ENCODE measurements around the gene PLCH2. TPM values are rescaled to one million over a fixed set of nuclear protein-coding genes. Genes with fewer than 3 reads are reported as not detected.

The PLCH2 gene
- total RNA-seq, 4 donors from 2014 or later: 0.16 to 1.7 (median 0.44) TPM

DNA sequence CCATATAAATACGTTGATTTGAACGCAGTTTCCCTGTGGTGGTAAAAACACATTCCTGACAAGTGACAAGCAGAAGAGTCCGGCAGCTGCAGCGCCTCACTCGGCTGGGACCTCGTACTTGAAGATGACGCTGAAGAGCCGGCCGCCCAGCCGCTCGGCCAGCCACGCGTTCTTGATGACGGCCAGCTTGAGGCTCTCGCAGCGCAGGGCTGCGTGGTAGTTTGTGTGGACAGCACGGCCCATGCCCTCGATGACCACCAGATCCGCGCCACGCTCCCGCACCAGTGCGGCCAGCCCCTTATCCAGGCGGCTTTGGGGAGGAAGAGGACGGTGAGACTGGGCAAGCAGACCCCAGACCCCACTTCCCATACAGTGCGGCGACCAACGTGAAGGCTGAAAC is 32.7 kb downstream of the PLCH2 start:
- ATAC-seq (ENCODE audit: low FRiP score) (no peak), DNase-seq (ENCODE audit: low spot score) (no peak)

DNA sequence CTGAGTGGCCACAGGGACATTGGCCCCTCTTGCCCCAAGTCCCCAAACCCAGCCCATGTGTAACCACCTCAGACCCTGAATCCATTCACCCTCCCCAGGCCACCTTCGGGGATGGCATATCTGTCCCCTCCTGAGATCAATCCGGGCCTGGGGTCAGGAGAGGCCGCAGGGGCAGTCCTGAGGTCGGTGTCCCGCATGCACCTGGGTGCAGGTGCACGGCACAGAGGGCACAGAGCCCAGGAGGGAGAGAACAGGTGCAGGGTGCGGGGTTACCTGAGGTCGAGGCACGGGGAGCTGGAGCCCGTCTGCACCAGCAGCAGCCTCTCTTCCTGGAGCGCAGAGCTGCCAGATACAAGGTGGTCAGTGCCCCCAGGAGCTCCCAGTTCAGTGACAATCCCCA is 33.5 kb downstream of the PLCH2 start:
- no peak for ATAC-seq (ENCODE audit: low FRiP score)
- TF ChIP-seq, protein P1, sequence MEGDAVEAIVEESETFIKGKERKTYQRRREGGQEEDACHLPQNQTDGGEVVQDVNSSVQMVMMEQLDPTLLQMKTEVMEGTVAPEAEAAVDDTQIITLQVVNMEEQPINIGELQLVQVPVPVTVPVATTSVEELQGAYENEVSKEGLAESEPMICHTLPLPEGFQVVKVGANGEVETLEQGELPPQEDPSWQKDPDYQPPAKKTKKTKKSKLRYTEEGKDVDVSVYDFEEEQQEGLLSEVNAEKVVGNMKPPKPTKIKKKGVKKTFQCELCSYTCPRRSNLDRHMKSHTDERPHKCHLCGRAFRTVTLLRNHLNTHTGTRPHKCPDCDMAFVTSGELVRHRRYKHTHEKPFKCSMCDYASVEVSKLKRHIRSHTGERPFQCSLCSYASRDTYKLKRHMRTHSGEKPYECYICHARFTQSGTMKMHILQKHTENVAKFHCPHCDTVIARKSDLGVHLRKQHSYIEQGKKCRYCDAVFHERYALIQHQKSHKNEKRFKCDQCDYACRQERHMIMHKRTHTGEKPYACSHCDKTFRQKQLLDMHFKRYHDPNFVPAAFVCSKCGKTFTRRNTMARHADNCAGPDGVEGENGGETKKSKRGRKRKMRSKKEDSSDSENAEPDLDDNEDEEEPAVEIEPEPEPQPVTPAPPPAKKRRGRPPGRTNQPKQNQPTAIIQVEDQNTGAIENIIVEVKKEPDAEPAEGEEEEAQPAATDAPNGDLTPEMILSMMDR (IDR thresholded peaks at IDR 0.05): no peak

More for the DNA sequence above, 32.7 kb downstream of the PLCH2 start:
- TF ChIP-seq, protein P1 (IDR thresholded peaks at IDR 0.05): no peak

DNA sequence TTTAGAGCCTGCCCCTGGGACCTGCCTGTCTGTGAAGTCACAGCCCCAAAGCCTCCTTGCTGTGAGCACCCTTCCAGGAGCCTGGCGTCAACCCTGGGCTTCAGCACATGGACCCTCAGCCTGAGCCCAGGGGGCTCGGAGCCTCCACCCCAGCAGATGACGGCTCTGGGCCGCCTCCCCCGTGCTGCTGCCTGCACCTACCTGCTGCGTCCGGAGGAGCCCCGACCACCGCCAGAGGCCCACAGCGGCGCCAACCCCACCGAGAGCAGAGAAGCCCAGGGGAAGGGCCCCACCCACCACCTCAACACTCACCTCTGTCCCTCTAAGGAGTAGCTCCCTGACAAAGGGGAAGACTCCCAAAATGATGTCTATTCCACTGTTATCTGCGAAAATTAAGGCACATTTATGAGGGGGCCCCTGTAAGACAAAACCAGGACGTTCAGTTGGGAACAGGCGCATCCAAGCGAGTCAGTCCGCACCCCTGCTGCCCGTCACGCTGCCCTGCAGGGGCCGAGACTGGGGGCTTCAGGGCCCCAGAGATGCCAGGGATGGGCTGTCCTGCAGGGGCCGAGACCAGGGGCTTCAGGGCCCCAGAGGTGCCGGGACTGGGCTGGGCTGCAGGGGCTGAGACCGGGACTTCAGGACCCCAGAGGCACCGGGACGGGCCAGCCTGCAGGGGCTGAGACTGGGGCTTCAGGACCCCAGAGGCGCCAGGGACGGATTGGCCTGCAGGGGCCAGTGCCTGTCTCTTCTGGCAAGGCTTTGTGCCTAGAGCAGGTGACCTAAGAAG is 34.5 kb downstream of the PLCH2 start:
- TF ChIP-seq, protein P1 (IDR thresholded peaks at IDR 0.05): no peak
- DNase-seq (ENCODE audit: low spot score) (no peak), ATAC-seq (ENCODE audit: low FRiP score) (no peak)

More for the DNA sequence above, 33.5 kb downstream of the PLCH2 start:
- DNase-seq (ENCODE audit: low spot score): no peak

DNA sequence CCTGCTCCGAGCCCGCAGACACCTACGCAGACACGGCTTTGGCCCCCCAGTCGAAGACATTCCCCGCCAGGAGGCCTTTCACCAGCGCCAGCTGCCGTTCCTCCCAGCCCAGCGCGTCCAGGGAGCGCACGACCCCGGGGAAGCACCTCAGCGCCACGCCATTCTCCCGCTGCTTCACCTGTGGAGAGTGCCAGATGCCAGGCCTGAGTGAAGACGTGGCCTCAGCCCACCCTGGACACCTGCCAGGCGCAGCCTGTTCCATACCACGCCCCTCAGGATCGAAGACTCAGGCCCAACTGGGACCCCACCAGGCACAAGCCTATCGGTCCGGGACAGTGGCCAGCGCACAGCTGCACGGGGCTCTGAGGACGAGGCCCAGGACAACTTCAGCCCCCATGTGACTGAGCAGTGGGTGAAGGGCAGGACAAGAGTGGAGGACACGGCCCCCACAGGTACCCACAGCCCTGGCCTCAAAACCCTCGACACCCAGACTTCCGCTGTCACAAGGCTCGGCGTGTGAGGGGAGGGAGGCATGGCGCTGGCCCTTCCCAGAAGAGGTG is 36.9 kb downstream of the PLCH2 start:
- DNase-seq (ENCODE audit: low spot score) (no peak), ATAC-seq (ENCODE audit: low FRiP score) (no peak)

DNA sequence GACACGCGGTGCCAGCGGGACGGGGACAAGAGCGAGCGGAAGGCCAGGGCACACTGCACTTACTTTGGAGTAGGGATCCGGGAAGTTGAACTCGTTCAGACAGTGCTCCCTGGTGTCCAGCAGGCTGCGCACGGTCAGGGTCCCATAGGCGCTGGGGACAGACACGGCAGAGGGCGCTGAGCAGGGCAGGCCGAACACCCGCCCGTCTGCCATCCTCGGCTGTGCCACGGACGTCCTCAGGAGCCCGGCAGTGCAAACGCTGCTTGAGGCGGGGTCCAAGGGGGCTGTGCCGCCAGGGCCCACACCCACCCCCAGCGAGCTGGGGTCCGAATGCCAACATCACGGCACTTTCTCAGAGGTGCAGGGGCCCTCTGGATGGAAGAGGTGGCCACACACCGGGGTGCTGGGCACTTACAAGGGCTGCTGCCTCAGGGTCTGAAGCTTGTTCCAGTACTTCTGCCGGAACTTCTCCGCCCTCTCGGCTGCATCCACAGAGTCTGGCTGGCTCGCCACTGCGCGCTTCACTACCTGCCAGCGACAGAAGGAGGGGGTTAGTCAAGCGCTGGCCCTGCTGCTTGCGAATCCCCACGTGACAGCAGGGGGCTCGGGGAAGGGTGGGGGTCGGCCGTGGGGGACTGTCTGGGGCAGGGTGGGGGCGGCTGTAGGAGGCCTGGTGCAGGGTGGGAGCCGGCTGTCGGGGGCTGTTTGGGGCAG is 38.0 kb downstream of the PLCH2 start:
- TF ChIP-seq, protein P1 (IDR thresholded peaks at IDR 0.05): no peak
- DNase-seq (ENCODE audit: low spot score): no peak
- ATAC-seq (ENCODE audit: low FRiP score): no peak

More for the DNA sequence above, 36.9 kb downstream of the PLCH2 start:
- TF ChIP-seq, protein P1 (IDR thresholded peaks at IDR 0.05): no peak

DNA sequence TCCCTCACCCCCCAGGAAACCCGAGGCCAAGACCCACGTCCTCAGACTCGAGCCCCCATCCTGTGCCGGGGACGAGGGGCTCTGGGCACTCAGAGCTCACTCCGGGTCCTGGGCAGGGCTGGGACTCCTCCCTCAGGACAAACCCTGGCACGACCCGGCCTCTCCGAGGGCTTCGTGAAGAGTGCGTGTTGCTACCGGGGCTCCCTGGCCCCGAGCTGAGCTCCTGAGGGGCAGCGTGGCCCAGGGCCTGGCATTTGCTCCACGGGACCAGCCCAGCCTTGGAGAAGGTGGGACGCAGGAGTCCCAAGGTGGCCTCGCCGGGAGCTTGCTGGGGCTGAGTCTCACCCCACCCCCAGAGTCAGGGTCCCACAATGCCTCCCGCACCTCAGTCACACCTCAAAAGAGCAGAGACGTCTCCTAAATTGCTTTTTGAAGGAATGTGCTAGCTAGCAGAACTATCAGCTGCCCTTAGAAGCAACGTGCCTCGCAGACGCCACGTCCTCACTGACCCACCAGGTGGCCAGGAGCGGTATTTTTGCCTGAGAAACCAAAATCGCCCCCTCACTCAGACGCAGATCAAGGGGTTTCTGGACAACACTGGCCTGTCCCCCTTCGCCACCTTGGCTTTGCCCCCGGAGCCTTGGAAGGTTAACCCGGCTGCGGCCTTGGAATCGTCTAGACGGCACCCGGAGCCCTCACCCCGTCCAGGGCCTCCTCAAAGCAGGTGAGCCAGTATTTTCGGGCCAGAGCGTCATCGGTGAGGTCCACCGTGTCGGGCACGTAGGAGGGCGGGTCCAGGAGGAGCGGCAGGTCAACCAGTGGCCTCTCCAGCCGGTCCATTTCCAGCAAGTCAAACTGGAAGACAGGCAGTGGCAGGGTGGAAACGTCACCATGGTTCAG is 39.0 kb downstream of the PLCH2 start:
- no peak for ATAC-seq (ENCODE audit: low FRiP score)
- DNase-seq (ENCODE audit: low spot score): no peak
- TF ChIP-seq, protein P1 (IDR thresholded peaks at IDR 0.05): no peak

All from omental fat pad (tissue), 4 donors.